GM19328 (cell line): ENCODE results near the gene DCTPP1.

ENCODE experiments used
- ATAC-seq: cut with Tn5 transposase; IDR thresholded peaks from one replicate; pipeline ENCODE4 v1.9.1; 2021; ENCODE audit warnings: mild to moderate bottlenecking, moderate library complexity; ENCODE audit not compliant: unreplicated experiment

Gene DCTPP1

GRCh38 chr16:30449116-30449435 is 19.2 kb upstream of the DCTPP1 start:
- ATAC-seq, result no peak

- ATAC-seq, result no peak
These were observed 17.8 kb upstream of the DCTPP1 start for GRCh38 chr16:30447512-30448226.

GRCh38 chr16:30446203-30446595 is 16.4 kb upstream of the DCTPP1 start:
- no peak for ATAC-seq

GRCh38 chr16:30445408-30446202 is 15.8 kb upstream of the DCTPP1 start, which contains the start of gene SEPHS2:
TSS of gene SEPHS2 (minus strand) at chr16:30445874. CDS start at chr16:30445727, 147 bp downstream.
- ATAC-seq, result peak; percentile 90

- ATAC-seq, result no peak
These were observed 15.2 kb upstream of the DCTPP1 start for GRCh38 chr16:30445149-30445407.

GRCh38 chr16:30444231-30445148 is 14.7 kb upstream of the DCTPP1 start:
- no peak for ATAC-seq

- no peak for ATAC-seq
These were observed 13.8 kb upstream of the DCTPP1 start for GRCh38 chr16:30443631-30444030.

GRCh38 chr16:30439720-30440348 is 10.0 kb upstream of the DCTPP1 start:
- no peak for ATAC-seq

- no peak for ATAC-seq
These were observed 9.0 kb upstream of the DCTPP1 start for GRCh38 chr16:30438835-30439234.

GRCh38 chr16:30437511-30438046 is 7.7 kb upstream of the DCTPP1 start:
- ATAC-seq, result no peak

- no peak for ATAC-seq
These were observed 5.0 kb upstream of the DCTPP1 start for GRCh38 chr16:30434852-30435251.

GRCh38 chr16:30430428-30430970 is 669 bp upstream of the DCTPP1 start:
- ATAC-seq, result no peak

- no peak for ATAC-seq
These were observed 482 bp downstream of the DCTPP1 start for GRCh38 chr16:30429418-30429677.

- ATAC-seq, result no peak
These were observed 1.8 kb downstream of the DCTPP1 start for GRCh38 chr16:30428055-30428454.

GRCh38 chr16:30421010-30421409 is 8.8 kb downstream of the DCTPP1 start:
- no peak for ATAC-seq

- ATAC-seq, result no peak
These were observed 11.3 kb downstream of the DCTPP1 start for GRCh38 chr16:30418350-30419181.

- peak; percentile 74 for ATAC-seq
These were observed 12.1 kb downstream of the DCTPP1 start for GRCh38 chr16:30417529-30418349.

- no peak for ATAC-seq
These were observed 13.0 kb downstream of the DCTPP1 start for GRCh38 chr16:30416624-30417528.
